Activated naive CD4-positive, alpha-beta T cell treated with anti-CD3 and anti-CD28 coated beads, Interleukin-2, amount 50 U/mL, for 24 hours (primary cell): ENCODE measurements around the gene DNAH7.
"Not testable (repeated sequence)": the region's sequence is repeated elsewhere in the genome, so short reads cannot be mapped to it uniquely, and the experiment has no call there.

ENCODE experiments used
- H3K27ac Mint-ChIP-seq: one replicate; pipeline ENCODE4 v1.8.0; 2021; ENCODE audit warnings: mild to moderate bottlenecking, mixed read lengths
- H3K27me3 Mint-ChIP-seq: one replicate; pipeline ENCODE4 v1.8.0; 2021; ENCODE audit warnings: mixed read lengths
- H3K36me3 Mint-ChIP-seq: one replicate; pipeline ENCODE4 v1.8.0; 2021; ENCODE audit warnings: mixed read lengths
- H3K4me1 Mint-ChIP-seq: one replicate; pipeline ENCODE4 v1.8.0; 2021; ENCODE audit warnings: mixed read lengths
- H3K4me3 Mint-ChIP-seq: one replicate; pipeline ENCODE4 v1.8.0; 2021; ENCODE audit warnings: mild to moderate bottlenecking, mixed read lengths
- H3K9me3 Mint-ChIP-seq: one replicate; pipeline ENCODE4 v1.8.0; 2021; ENCODE audit warnings: mixed read lengths

The DNAH7 gene

GRCh38 chr2:196089448-196089847 lies 20.8 kb upstream of the DNAH7 start:
- Mint-ChIP-seq H3K4me1 (peaks cover 18% of the 10 kb centered on the region), H3K9me3 (peaks cover 14% of the 10 kb centered on the region), H3K36me3 (peaks cover 15% of the 10 kb centered on the region)
- not testable (repeated sequence) for H3K27ac Mint-ChIP-seq, H3K4me3 Mint-ChIP-seq, H3K27me3 Mint-ChIP-seq

DNA sequence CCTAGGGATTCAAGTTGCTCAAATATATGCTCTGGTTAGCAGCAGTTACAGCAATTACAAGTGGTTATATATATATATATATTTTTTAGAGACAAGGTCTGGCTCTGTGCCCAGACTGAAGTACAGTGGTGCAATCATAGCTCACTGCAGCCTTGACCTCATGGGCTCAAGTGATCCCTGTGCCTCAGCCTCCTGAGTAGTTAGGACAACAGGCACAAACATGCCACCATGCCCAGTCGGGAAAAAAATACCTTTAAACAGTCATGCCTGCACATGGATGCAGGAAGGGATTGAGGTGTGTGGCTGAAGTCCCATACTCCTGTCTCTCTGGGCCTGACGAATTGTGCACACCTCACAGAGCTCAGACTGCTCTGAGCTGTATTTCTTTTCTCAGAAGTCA lies 19.6 kb upstream of the DNAH7 start:
- Mint-ChIP-seq H3K4me3 (no peak overlapping the region), H3K36me3 (peaks cover 9% of the 10 kb centered on the region), H3K27me3 (no peaks in the 10 kb centered on the region), H3K9me3 (peaks cover 11% of the 10 kb centered on the region), H3K27ac (no peak overlapping the region), H3K4me1 (peaks cover 18% of the 10 kb centered on the region)

DNA sequence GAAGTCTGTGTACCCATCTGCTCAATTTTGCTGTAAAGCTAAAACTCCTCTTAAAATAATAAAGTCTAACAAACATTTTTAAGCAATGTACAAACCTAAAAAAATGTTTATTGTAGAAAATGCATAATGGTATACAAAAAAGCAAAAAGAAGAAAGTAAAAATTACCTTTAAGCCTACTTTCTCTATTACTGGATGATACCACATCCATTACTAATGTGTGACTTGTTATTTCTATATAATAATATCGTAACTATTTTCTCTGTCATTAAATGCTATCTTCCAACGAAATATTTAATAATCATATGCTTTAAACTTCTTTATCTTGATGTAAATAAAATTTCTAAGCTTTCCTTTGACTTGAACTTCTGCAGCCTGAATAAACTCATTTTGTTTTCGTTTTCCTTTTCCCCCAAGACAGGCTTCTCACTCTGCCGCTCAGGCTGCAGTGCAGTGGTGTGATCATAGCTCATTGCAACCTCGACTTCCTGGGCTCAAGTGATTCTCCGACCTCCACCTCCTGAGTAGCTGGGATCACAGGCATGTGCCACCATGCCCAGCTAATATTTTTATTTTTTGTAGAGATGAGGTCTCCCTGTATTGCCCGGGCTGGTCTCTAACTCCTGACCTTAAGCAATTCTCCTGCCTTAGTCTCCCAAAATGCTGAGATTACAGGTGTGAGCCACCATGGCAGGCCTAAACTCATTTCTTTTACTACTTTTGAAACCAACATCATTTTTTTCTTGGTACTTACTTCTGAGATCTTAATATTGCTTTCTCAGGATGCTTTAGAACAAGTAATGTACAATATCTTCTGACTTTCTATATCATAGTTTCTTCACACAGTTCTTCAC lies 18.1 kb upstream of the DNAH7 start:
- no peak overlapping the region for H3K4me3 Mint-ChIP-seq
- H3K9me3 Mint-ChIP-seq = peaks cover 9% of the 10 kb centered on the region
- H3K36me3 Mint-ChIP-seq = peaks cover 10% of the 10 kb centered on the region
- H3K27me3 Mint-ChIP-seq = no peaks in the 10 kb centered on the region
- no peak overlapping the region for H3K27ac Mint-ChIP-seq
- peaks cover 27% of the 10 kb centered on the region for H3K4me1 Mint-ChIP-seq

DNA sequence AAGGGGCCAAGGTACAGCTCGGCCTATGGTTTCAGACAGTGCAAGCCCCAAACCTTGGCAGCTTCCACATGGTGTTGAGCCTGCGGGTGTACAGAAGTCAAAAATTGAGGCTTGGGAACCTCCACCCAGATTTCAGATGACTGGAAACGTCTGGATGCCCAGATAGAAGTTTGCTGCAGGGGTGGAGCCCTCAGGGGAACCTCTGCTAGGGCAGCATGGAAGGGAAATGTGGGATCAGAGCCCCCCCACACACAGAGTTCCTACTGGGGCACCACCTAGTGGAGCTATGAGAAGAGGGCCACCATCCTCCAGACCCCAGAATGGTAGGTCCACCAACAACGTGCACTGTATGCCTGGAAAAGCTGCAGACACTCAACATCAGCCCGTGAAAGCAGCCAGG lies 15.0 kb upstream of the DNAH7 start:
- no peaks in the 10 kb centered on the region for H3K27me3 Mint-ChIP-seq
- H3K4me3 Mint-ChIP-seq = no peak overlapping the region
- peaks cover 5% of the 10 kb centered on the region for H3K9me3 Mint-ChIP-seq
- H3K4me1 Mint-ChIP-seq = peaks cover 44% of the 10 kb centered on the region
- peaks cover 7% of the 10 kb centered on the region for H3K36me3 Mint-ChIP-seq
- H3K27ac Mint-ChIP-seq = no peak overlapping the region

GRCh38 chr2:196080526-196080925 lies 11.9 kb upstream of the DNAH7 start:
- Mint-ChIP-seq H3K4me1 (peaks cover 37% of the 10 kb centered on the region), H3K27ac (peak overlapping the region; percentile 89), H3K9me3 (peaks cover 5% of the 10 kb centered on the region), H3K4me3 (peak overlapping the region; percentile 69), H3K27me3 (no peaks in the 10 kb centered on the region), H3K36me3 (peaks cover 7% of the 10 kb centered on the region)

DNA sequence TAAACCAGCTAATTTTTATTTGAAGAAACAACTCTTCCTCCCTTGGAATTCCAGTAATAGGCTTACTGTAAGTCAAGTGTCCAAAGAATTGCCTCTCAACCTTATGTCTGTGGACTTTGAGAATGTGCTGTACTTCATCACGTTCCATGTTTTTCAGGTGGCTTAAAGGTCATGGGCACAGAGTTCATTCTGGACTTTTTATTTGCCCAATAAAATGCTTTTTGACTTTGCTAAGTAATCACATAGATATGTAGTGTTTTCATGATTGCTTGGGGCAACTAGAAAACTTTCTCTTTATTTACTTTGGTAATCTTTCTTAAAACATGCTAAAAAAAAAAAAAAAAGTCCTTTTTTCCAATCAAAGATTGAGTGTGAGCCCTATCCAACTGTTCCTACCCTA lies 10.4 kb upstream of the DNAH7 start:
- no peak overlapping the region for H3K27ac Mint-ChIP-seq
- no peaks in the 10 kb centered on the region for H3K9me3 Mint-ChIP-seq
- no peak overlapping the region for H3K4me3 Mint-ChIP-seq
- peaks cover 37% of the 10 kb centered on the region for H3K4me1 Mint-ChIP-seq
- H3K36me3 Mint-ChIP-seq = peaks cover 4% of the 10 kb centered on the region
- no peaks in the 10 kb centered on the region for H3K27me3 Mint-ChIP-seq

DNA sequence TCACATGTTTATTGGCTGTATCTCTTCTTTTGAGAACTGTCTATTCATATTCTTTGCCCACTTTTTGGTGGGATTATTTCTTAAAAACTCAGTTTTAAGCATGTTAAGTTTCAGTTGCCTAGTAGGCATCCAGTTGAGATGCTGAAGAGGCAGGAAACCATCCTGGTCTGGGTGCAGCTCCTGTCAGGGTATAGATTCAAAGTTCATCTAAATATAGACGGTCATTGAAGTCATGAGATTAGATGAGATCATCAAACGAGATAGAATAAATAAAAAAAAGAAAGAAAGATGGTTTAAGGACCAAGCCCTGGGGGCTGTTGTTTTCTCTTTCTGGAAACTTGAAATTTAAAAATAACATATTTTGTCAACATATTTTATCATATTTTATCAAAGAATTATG lies 9.2 kb upstream of the DNAH7 start:
- Mint-ChIP-seq H3K27ac (no peak overlapping the region), H3K9me3 (no peaks in the 10 kb centered on the region), H3K4me1 (peaks cover 37% of the 10 kb centered on the region), H3K36me3 (peaks cover 3% of the 10 kb centered on the region), H3K4me3 (no peak overlapping the region), H3K27me3 (no peaks in the 10 kb centered on the region)

DNA sequence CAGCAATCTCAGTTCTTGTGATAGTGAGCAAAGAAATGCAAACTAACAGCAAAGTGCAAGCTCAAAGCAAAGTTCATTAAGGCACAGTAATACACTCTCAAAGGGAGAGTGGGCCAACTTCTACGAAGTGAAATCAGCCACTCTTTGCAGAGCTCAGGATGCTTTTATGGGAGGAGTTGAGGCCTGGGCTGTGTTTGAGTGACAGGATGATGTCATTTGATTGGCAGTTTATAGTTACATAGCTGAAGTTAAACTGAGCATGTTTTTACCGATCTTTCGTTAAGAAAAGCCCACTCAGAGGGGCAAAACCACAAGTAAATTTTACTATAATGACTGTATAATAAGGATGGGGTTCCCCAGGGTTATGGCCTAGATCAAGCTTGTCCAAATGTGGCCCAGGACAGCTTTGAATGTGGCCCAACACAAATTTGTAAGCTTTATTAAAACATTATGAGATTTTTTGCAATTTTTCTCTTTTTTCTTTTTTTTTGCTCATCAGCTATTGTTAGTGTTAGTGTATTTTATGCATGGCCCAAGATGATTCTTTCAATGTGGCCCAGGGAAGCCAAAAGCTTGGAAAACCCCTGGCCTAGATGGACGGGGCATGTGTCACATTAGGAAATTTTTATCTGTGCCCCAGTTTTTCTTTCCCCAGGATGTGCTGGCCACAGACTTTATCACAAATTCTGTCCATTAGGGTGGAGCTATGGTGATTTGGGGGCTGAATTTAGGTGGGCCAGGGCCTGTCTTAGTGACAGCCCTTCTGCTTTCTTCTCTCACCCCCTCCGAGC lies 8.3 kb upstream of the DNAH7 start:
- H3K36me3 Mint-ChIP-seq = no peaks in the 10 kb centered on the region
- no peak overlapping the region for H3K27ac Mint-ChIP-seq
- H3K4me3 Mint-ChIP-seq = no peak overlapping the region
- H3K27me3 Mint-ChIP-seq = no peaks in the 10 kb centered on the region
- peaks cover 30% of the 10 kb centered on the region for H3K4me1 Mint-ChIP-seq
- no peaks in the 10 kb centered on the region for H3K9me3 Mint-ChIP-seq

DNA sequence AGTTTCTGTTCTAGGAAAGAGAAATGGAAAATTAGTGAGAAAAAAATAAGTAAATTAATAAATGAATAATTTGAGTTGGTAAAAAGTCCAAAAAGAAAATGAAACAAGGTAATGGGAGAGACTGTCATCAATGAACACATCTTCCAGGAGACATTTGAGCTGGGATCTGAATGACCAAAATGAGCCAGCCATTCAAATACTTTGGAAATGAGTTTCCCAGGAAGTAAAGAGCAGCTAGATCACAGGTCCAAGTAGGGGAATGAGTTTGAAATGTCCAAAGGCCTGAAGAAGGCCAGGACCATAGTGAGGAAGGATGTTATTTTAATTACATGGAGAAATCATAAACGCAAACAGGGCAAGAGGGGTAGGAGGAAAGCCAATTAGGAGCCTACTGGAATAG lies 6.6 kb upstream of the DNAH7 start:
- no peak overlapping the region for H3K4me3 Mint-ChIP-seq

GRCh38 chr2:196074631-196075030 lies 6.0 kb upstream of the DNAH7 start:
- no peaks in the 10 kb centered on the region for H3K9me3 Mint-ChIP-seq
- H3K27ac Mint-ChIP-seq = no peak overlapping the region
- no peaks in the 10 kb centered on the region for H3K36me3 Mint-ChIP-seq
- no peak overlapping the region for H3K4me3 Mint-ChIP-seq
- H3K27me3 Mint-ChIP-seq = no peaks in the 10 kb centered on the region
- peaks cover 14% of the 10 kb centered on the region for H3K4me1 Mint-ChIP-seq

More for the DNA sequence above, 6.6 kb upstream of the DNAH7 start:
- Mint-ChIP-seq H3K27me3 (no peaks in the 10 kb centered on the region), H3K36me3 (no peaks in the 10 kb centered on the region), H3K4me1 (peaks cover 19% of the 10 kb centered on the region), H3K27ac (no peak overlapping the region), H3K9me3 (no peaks in the 10 kb centered on the region)

- no peaks in the 10 kb centered on the region for H3K36me3 Mint-ChIP-seq
- peaks cover 5% of the 10 kb centered on the region for H3K4me1 Mint-ChIP-seq
- no peaks in the 10 kb centered on the region for H3K27me3 Mint-ChIP-seq
- no peak overlapping the region for H3K4me3 Mint-ChIP-seq
- H3K9me3 Mint-ChIP-seq = no peaks in the 10 kb centered on the region
- H3K27ac Mint-ChIP-seq = no peak overlapping the region
Measured at GRCh38 chr2:196073521-196073920, 4.9 kb upstream of the DNAH7 start.

DNA sequence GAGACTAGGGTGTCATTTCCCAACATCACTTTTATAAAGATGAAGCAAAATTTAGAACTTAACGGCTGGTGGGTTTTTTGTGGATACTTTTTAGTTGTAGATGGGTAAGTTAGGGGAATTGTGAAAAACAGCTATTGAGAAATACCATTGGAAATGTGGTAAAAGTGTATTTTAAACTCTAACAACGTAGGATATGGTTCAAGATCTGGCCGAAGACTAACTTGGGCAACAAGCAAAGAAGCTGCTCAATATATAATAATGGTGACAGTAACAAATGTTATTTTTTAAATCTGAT lies 1.6 kb downstream of the DNAH7 start:
- Mint-ChIP-seq H3K4me3 (peak overlapping the region; percentile 53), H3K36me3 (no peaks in the 10 kb centered on the region), H3K27ac (peak overlapping the region; percentile 52), H3K4me1 (peaks cover 9% of the 10 kb centered on the region), H3K27me3 (no peaks in the 10 kb centered on the region), H3K9me3 (no peaks in the 10 kb centered on the region)

GRCh38 chr2:196066291-196067087 lies 2.1 kb downstream of the DNAH7 start:
- Mint-ChIP-seq H3K36me3 (no peaks in the 10 kb centered on the region), H3K4me1 (peaks cover 9% of the 10 kb centered on the region), H3K27ac (peak overlapping the region; percentile 52), H3K27me3 (no peaks in the 10 kb centered on the region), H3K4me3 (peak overlapping the region; percentile 53), H3K9me3 (no peaks in the 10 kb centered on the region)

DNA sequence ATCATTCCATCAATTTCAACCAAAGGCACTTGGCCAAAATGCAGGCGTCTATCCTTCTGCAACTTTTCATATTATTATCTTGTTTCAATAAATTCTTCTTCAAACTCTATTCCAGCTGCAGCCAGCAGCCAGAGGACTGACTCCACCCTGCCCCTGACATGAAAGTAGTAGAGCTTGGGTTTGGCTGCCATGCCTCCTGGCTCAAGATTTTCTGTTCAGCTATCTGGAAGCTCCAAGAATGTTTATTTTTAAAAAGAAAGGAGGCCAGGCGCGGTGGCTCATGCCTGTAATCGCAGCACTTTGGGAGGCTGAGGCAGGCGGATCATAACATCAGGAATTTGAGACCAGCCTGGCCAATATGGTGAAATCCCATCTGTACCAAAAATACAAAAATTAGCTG lies 4.9 kb downstream of the DNAH7 start:
- Mint-ChIP-seq H3K9me3 (no peaks in the 10 kb centered on the region), H3K4me1 (peaks cover 9% of the 10 kb centered on the region), H3K27me3 (no peaks in the 10 kb centered on the region), H3K4me3 (no peak overlapping the region), H3K36me3 (no peaks in the 10 kb centered on the region), H3K27ac (no peak overlapping the region)

DNA sequence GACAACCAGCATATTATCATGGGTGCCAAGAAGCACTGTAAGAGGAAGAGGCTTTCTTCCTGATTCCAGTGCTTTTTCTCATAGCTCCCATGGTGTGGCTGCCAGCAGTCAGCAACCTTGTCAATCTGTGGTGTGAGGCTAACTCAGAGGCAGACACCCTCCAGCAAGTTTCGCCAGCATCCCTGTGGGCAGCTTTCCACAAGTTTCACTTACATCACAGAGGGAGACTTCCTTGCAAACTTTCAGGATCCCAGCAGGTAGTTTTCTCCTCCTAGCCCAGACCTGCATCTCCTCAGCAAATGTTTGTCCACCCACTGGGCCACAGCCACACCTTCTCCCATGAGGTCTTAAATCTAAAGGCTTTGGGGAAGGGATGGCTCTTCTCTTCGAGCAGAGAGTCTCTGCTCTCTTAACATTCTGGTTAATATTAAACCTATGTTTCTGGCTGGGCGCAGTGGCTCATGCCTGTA lies 9.1 kb downstream of the DNAH7 start:
- Mint-ChIP-seq H3K27me3 (no peaks in the 10 kb centered on the region), H3K27ac (no peak overlapping the region), H3K36me3 (no peaks in the 10 kb centered on the region), H3K4me1 (no peaks in the 10 kb centered on the region), H3K9me3 (no peaks in the 10 kb centered on the region), H3K4me3 (no peak overlapping the region)

DNA sequence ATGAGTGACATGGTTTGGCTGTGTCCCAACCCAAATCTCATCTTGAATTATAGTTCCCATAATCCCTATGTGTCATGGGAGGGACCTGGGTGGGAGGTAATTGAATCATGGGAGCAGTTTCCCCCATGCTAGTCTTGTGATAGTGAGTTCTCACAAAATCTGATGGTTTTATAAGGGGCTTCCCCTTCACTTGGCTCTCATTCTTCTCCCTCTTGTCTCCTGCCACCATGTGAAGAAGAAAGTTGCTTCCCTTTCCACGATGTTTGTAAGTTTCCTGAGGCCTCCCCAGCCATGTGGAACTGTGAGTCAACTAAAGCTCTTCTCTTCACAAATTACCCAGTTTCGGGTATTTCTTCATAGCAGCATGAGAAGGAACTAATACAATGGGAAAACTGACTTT lies 14.0 kb downstream of the DNAH7 start:
- Mint-ChIP-seq H3K27ac (no peak overlapping the region), H3K27me3 (no peaks in the 10 kb centered on the region), H3K4me3 (no peak overlapping the region), H3K9me3 (no peaks in the 10 kb centered on the region), H3K4me1 (no peaks in the 10 kb centered on the region), H3K36me3 (no peaks in the 10 kb centered on the region)
